Retina (tissue), 1 donor: ENCODE results near the gene RAET1G.
"Not testable (repeated sequence)": the region's sequence is repeated elsewhere in the genome, so short reads cannot be mapped to it uniquely, and the experiment has no call there.

Experiments used
- DNase-seq: peaks from one replicate; pipeline ENCODE4 v3.0.0-alpha.2; 2016

Gene RAET1G

GRCh38 chr6:149909701-149910470, 13.0 kb downstream of the RAET1G start:
- no peak for DNase-seq

- not testable (repeated sequence) for DNase-seq
Measured at GRCh38 chr6:149908480-149908879, 14.4 kb downstream of the RAET1G start.

- DNase-seq: no peak
Measured at GRCh38 chr6:149907317-149907716, 15.6 kb downstream of the RAET1G start.

- DNase-seq: no peak
Measured at GRCh38 chr6:149906405-149906804, 16.5 kb downstream of the RAET1G start.

GRCh38 chr6:149905911-149906371, 17.0 kb downstream of the RAET1G start:
- DNase-seq: no peak

GRCh38 chr6:149905371-149905910, 17.5 kb downstream of the RAET1G start:
- DNase-seq: no peak

- DNase-seq: no peak
Measured at GRCh38 chr6:149904661-149905370, 18.1 kb downstream of the RAET1G start.

- no peak for DNase-seq
Measured at GRCh38 chr6:149903938-149904611, 18.8 kb downstream of the RAET1G start.

GRCh38 chr6:149901444-149902140, 21.3 kb downstream of the RAET1G start:
- no peak for DNase-seq

GRCh38 chr6:149900620-149901443, 22.1 kb downstream of the RAET1G start:
- DNase-seq: no peak

- no peak for DNase-seq
Measured at GRCh38 chr6:149899926-149900619, 22.8 kb downstream of the RAET1G start.

- no peak for DNase-seq
Measured at GRCh38 chr6:149899486-149899885, 23.4 kb downstream of the RAET1G start.

GRCh38 chr6:149898966-149899365, 24.0 kb downstream of the RAET1G start:
- DNase-seq: no peak

GRCh38 chr6:149897855-149898744, 24.8 kb downstream of the RAET1G start, which contains the start of gene RAET1E:
TSS of gene RAET1E (minus strand) at chr6:149898113. CDS start at chr6:149890901, 7,212 bp downstream.
- no peak for DNase-seq

GRCh38 chr6:149897015-149897697, 25.8 kb downstream of the RAET1G start:
- no peak for DNase-seq

- no peak for DNase-seq
Measured at GRCh38 chr6:149896491-149896890, 26.4 kb downstream of the RAET1G start.

- DNase-seq: no peak
Measured at GRCh38 chr6:149895833-149896271, 27.1 kb downstream of the RAET1G start.

GRCh38 chr6:149895048-149895590, 27.8 kb downstream of the RAET1G start:
- DNase-seq: no peak

- not testable (repeated sequence) for DNase-seq
Measured at GRCh38 chr6:149891864-149892263, 31.1 kb downstream of the RAET1G start.
